Ramos (cell line): ENCODE measurements around the gene AASS.

Experiments
- in situ Hi-C: fragments of 300-500 bp; cut with MboI; formaldehyde crosslinking; loops from one replicate; pipeline ENCODE4 v1.14.3; 2022; ENCODE audit warnings: low sequenced_read_pairs; ENCODE audit not compliant: unreplicated experiment

AASS gene

GRCh38 chr7:122056977-122057376, 87.1 kb downstream of the AASS start:
- in situ Hi-C loops, result no loop called here

DNA sequence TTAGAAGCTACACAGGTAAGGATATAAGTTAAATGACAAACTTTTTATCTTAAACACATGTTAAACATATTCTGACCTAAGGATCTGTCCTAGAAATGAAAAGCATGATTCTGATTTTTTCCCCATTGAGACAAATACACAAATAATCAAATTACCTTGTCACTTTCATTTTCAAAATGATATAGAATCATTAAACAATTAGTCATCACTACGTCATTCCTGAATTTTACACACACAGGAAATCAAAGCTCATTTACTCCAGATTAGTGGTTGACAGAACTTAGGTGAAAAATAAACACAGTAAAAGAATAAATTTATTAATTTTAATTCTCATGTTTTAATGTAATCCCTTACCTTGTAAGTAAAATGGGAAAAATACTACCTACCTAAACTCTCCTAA, 89.0 kb downstream of the AASS start:
- in situ Hi-C loops, result no loop called here

DNA sequence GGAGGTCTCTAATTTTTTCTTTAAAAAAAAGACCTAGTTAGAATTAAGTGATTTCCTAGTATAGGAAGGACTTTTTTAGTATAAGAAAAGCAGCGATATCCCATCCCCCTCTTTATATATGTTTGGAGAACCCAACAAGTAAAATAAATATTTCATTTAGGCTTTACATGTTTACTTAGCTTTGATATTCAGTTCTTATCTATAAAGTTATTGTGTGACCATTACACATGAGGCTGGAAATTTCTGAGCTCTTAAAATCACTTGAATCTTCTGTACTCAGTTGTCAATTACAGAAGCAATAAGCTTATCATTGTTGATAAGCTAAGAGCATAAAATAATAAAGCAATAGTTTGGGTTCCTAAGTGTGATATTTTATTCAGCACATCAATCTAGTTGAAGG, 89.7 kb downstream of the AASS start:
- in situ Hi-C loops, result no loop called here

- in situ Hi-C loops, result no loop called here
Measured at GRCh38 chr7:122046402-122046801, 97.6 kb downstream of the AASS start.

GRCh38 chr7:122040147-122040546, 103.9 kb downstream of the AASS start:
- in situ Hi-C loops, result no loop called here

DNA sequence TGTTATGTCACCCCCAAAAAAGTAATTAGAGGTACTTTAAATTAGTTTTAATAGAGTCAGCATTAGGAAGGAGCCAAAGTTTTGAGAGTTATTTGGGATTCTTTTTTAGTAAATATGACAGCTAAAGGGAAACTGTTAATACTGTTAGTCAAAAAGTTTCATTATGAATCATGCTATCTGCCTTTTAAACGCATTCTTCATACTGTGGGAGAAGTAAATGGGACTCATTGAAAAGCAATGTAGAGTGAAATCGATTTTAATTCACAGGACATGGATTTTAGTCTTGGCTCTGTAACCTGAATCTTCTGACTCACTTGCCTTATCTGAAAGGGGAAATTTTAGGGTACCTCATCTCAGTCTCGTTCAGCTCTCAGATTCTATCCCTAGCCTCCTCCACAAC, 105.1 kb downstream of the AASS start:
- in situ Hi-C loops, result no loop called here

DNA sequence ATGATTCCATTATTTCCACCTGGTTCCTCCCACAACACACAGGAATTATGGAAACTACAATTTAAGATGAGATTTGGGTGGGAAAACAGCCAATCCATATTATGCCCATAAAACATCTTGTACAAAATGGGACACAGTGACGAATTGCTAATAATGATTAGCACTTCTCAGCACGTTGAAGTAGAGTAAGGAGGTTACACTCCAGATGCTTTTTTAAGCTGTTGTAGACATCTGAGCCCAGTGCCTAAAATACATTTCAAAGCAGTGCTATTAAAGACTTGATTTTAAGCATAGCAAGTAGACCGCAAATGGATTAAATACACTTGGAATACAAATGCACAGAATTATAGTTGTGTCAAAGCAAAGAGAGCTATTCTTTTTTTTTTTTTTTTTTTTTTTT, 105.9 kb downstream of the AASS start:
- in situ Hi-C loops, result no loop called here

DNA sequence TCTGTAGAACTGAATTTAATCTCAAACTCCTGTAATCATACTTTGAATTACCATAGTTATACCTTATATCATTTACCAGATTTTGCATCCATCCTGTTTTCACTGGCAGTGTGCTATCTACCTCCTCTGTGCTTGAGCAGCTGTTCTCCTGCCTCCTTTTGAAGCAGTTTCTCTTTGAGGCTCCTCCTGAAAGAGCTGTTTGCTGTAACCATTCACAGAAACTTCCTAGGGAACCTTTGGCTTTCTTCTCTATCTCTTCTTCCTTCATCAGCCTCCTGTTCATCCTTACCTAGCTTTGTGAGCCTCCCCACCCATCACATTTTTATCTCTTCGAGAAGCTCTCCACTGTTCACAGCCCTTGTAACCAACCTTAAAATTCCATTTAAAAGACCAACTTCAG, 108.2 kb downstream of the AASS start:
- in situ Hi-C loops, result no loop called here

DNA sequence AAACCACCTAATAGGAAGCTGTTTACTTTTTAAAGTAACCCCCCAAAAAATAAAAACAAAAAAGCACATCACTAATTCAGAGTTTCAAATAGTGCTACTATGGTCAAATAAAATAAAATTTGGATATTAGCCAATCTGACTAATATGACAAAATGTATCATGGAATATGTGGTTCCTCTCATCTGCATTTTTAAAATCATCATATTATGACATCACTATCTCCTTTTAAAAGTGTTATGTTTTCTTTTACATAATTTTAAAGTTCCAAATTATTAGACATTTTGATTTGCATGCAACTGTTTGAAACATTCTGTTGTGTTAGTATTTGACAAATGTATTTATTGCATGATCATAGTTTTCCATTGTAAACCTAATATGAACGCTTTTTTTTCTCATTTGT, 110.4 kb downstream of the AASS start:
- in situ Hi-C loops, result no loop called here

DNA sequence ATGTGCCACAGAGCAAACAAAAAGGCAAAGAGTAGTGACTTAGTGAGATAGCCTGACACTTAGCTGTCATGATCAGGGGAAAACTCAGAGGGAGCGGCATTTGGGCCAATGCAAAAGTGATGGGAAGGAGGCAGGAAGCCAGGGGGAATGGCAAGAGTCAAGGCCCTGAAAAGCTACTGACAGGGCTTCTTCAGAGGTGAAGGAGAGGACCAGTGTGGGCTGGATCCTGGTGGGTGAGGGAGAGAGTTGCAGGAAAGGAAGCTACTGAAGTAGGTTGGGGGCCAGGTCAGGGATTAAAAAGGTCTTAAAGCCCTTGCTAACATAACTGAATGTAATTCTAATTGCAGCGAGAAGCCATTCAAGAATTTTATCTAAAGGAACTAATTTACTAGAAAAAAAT, 117.0 kb downstream of the AASS start:
- in situ Hi-C loops, result no loop called here
